Activated CD4-positive, alpha-beta memory T cell treated with anti-CD3 and anti-CD28 coated beads, Interleukin-2, amount 10 ng/mL, durations not matched to agents 7 days and 5 days (primary cell): Measurements from ENCODE around the gene NTNG2. TPM values are rescaled to one million over a fixed set of nuclear protein-coding genes. Genes with fewer than 3 reads are reported as not detected.
A peak's percentile ranks its signal among the peaks of the same experiment; 100 is the strongest.

ENCODE experiments used
- CTCF ChIA-PET: fragments of 350-600 bp; sonication (Branson Sonifier 250); formaldehyde crosslinking; loops from one replicate; lab custom pipeline; 2021; ENCODE audit warnings: antibody characterized with exemption, inconsistent platforms; lab: Charles Lee
- POLR2A ChIA-PET: fragments of 350-600 bp; sonication (Branson Sonifier 250); formaldehyde crosslinking; loops from one replicate; lab custom pipeline; 2021; ENCODE audit warnings: antibody characterized with exemption; lab: Charles Lee
- DNase-seq: peaks from one replicate; pipeline ENCODE4 v3.0.0-alpha.2; 2020
- H3K27ac Mint-ChIP-seq: one replicate; pipeline ENCODE4 v1.8.0; 2021; ENCODE audit warnings: mild to moderate bottlenecking, mixed read lengths
- H3K27me3 Mint-ChIP-seq: one replicate; pipeline ENCODE4 v1.8.0; 2021; ENCODE audit warnings: mixed read lengths
- H3K36me3 Mint-ChIP-seq: one replicate; pipeline ENCODE4 v1.8.0; 2021; ENCODE audit warnings: low read depth, mixed read lengths
- H3K4me1 Mint-ChIP-seq: one replicate; pipeline ENCODE4 v1.8.0; 2021; ENCODE audit warnings: mixed read lengths
- H3K4me3 Mint-ChIP-seq: one replicate; pipeline ENCODE4 v1.8.0; 2021; ENCODE audit warnings: mild to moderate bottlenecking, mixed read lengths
- H3K9me3 Mint-ChIP-seq: one replicate; pipeline ENCODE4 v1.8.0; 2021; ENCODE audit warnings: mixed read lengths
- total RNA-seq, 2 experiments: library from RNA; stranded (reverse); gene quantifications; one replicate each; pipeline ENCODE4 v1.2.3, GENCODE V29; 2021

The NTNG2 gene
- total RNA-seq, 2 experiments from 2014 or later: 5.9 to 7.3 TPM

GRCh38 chr9:132238026-132238972, 76.4 kb downstream of the NTNG2 start:
- DNase-seq: no peak
- H3K4me1 Mint-ChIP-seq: peaks cover 9% of the 10 kb centered on the region
- H3K27ac Mint-ChIP-seq: no peak overlapping the region
- no peaks in the 10 kb centered on the region for H3K9me3 Mint-ChIP-seq
- peaks cover 3% of the 10 kb centered on the region for H3K36me3 Mint-ChIP-seq
- H3K4me3 Mint-ChIP-seq: no peak overlapping the region
- POLR2A ChIA-PET: interaction anchor here (1.2 kb wide), 1 partner anchor 479 kb away, joined by 3 read pairs; no protein-coding TSS in a partner anchor
- H3K27me3 Mint-ChIP-seq: peaks cover 17% of the 10 kb centered on the region
- CTCF ChIA-PET: interaction anchor here (0.9 to 4.5 kb wide), 6 partner anchors 8 to 478 kb away, joined by 3 to 55 read pairs (median 4); no protein-coding TSS in a partner anchor

- Mint-ChIP-seq H3K9me3 (no peaks in the 10 kb centered on the region), H3K36me3 (peaks cover 3% of the 10 kb centered on the region), H3K4me3 (no peak overlapping the region), H3K27ac (no peak overlapping the region), H3K27me3 (peaks cover 20% of the 10 kb centered on the region), H3K4me1 (peaks cover 9% of the 10 kb centered on the region)
- ChIA-PET CTCF (interaction anchor here (1.3 to 4.5 kb wide), 3 partner anchors 14 to 479 kb away, joined by 4 to 55 read pairs (median 28); no protein-coding TSS in a partner anchor), POLR2A (interaction anchor here (0.8 to 1.2 kb wide), 2 partner anchors 116 to 480 kb away, joined by 3 read pairs; partner anchors contain the start of gene SETX)
- no peak for DNase-seq
Measured at GRCh38 chr9:132238992-132239391, 77.1 kb downstream of the NTNG2 start.

GRCh38 chr9:132239518-132239917, 77.7 kb downstream of the NTNG2 start:
- H3K4me1 Mint-ChIP-seq: peaks cover 9% of the 10 kb centered on the region
- peaks cover 24% of the 10 kb centered on the region for H3K27me3 Mint-ChIP-seq
- no peaks in the 10 kb centered on the region for H3K9me3 Mint-ChIP-seq
- H3K4me3 Mint-ChIP-seq: no peak overlapping the region
- ChIA-PET CTCF (interaction anchor here (0.6 to 4.4 kb wide), 3 partner anchors 14 to 481 kb away, joined by 3 to 28 read pairs (median 3); no protein-coding TSS in a partner anchor), POLR2A (interaction anchor here (0.8 to 1.2 kb wide), 2 partner anchors 115 to 480 kb away, joined by 3 read pairs; partner anchors contain the start of gene SETX)
- DNase-seq: no peak
- H3K36me3 Mint-ChIP-seq: peaks cover 3% of the 10 kb centered on the region
- H3K27ac Mint-ChIP-seq: no peak overlapping the region

- Mint-ChIP-seq H3K4me1 (peaks cover 9% of the 10 kb centered on the region), H3K36me3 (peaks cover 3% of the 10 kb centered on the region), H3K27me3 (peaks cover 26% of the 10 kb centered on the region), H3K9me3 (no peaks in the 10 kb centered on the region), H3K27ac (no peak overlapping the region), H3K4me3 (no peak overlapping the region)
- ChIA-PET POLR2A (interaction anchor here (1.8 kb wide), 1 partner anchor 161 kb away, joined by 6 read pairs; the partner anchor contains the start of gene MED27), CTCF (interaction anchor here (0.6 to 4.4 kb wide), 4 partner anchors 13 to 482 kb away, joined by 3 to 28 read pairs (median 8); no protein-coding TSS in a partner anchor)
- no peak for DNase-seq
Measured at GRCh38 chr9:132239999-132240840, 78.4 kb downstream of the NTNG2 start.

DNA sequence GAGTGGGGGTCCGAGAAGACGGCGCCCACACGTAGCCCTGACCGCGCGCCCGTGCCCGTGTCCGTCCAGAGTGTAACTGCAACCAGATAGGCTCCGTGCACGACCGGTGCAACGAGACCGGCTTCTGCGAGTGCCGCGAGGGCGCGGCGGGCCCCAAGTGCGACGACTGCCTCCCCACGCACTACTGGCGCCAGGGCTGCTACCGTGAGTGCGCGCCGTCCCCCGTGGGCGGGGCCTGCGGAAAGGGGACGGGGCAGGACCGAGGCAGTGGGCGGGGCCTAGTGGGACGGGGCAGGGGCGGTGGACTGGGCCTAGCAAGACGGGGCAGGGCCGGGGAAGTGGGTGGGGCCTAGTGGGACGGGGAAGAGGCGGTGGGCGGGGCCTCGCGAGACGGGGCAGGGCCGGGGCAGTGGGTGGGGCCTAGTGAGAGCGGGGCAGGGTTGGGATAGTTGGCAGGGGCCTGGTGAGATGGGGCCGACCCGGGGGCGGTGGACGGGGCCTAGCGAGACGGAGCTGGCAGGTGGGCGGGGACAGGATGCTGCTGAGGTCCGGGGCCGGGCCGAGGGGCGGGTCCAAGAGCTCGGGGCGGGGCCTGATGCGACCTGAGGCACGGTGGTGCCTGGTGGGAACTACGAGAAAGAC, 79.1 kb downstream of the NTNG2 start:
- Mint-ChIP-seq H3K27ac (peak overlapping the region; percentile 66), H3K9me3 (no peaks in the 10 kb centered on the region)
- POLR2A ChIA-PET: interaction anchor here (0.6 to 1.8 kb wide), 11 partner anchors 19 to 740 kb away, joined by 3 to 6 read pairs (median 3); partner anchors contain the start of genes MED27 and TSC1

DNA sequence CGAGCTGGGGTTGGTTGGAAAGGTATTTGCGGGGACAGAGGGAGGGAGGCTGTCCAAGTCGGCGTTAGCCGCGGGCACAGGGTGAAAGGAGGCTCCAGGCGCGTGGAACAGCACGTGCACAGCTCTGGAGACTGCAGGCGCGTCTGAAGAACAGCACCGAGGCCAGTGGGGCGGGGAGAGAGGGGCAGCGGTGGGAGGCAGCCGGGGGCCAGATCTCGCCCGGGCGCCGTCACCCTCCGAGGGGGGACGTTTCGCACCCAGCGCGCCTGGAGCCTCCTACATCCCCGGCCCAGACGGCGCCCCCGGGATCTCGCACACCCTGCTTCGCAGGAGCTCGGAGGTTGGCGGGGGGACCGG, 79.6 kb downstream of the NTNG2 start:
- Mint-ChIP-seq H3K4me3 (peak overlapping the region; percentile 90), H3K27ac (peak overlapping the region; percentile 66), H3K27me3 (peaks cover 34% of the 10 kb centered on the region), H3K4me1 (peaks cover 9% of the 10 kb centered on the region), H3K36me3 (peaks cover 3% of the 10 kb centered on the region), H3K9me3 (no peaks in the 10 kb centered on the region)
- no peak for DNase-seq
- ChIA-PET POLR2A (interaction anchor here (0.6 to 1.8 kb wide), 11 partner anchors 19 to 741 kb away, joined by 3 to 6 read pairs (median 3); partner anchors contain the start of genes MED27 and TSC1), CTCF (interaction anchor here (0.6 to 4.4 kb wide), 7 partner anchors 12 to 609 kb away, joined by 3 to 28 read pairs (median 4); no protein-coding TSS in a partner anchor)

More for the DNA sequence above, 79.1 kb downstream of the NTNG2 start:
- peak overlapping the region; percentile 90 for H3K4me3 Mint-ChIP-seq
- peaks cover 9% of the 10 kb centered on the region for H3K4me1 Mint-ChIP-seq
- H3K27me3 Mint-ChIP-seq: peaks cover 32% of the 10 kb centered on the region
- CTCF ChIA-PET: interaction anchor here (0.6 to 4.4 kb wide), 8 partner anchors 13 to 610 kb away, joined by 3 to 28 read pairs (median 4); no protein-coding TSS in a partner anchor
- H3K36me3 Mint-ChIP-seq: peaks cover 3% of the 10 kb centered on the region
- peak; percentile 99 for DNase-seq

GRCh38 chr9:132241840-132242620, 80.2 kb downstream of the NTNG2 start:
- Mint-ChIP-seq H3K36me3 (peaks cover 3% of the 10 kb centered on the region), H3K27ac (peak overlapping the region; percentile 56), H3K9me3 (no peaks in the 10 kb centered on the region), H3K27me3 (peaks cover 36% of the 10 kb centered on the region), H3K4me3 (peak overlapping the region; percentile 90), H3K4me1 (peaks cover 9% of the 10 kb centered on the region)
- ChIA-PET CTCF (interaction anchor here (0.6 to 4.4 kb wide), 7 partner anchors 11 to 609 kb away, joined by 3 to 28 read pairs (median 4); no protein-coding TSS in a partner anchor), POLR2A (interaction anchor here (0.6 to 1.8 kb wide), 9 partner anchors 18 to 741 kb away, joined by 3 to 6 read pairs (median 4); partner anchors contain the start of genes MED27 and TSC1)
- DNase-seq: peak; percentile 65

GRCh38 chr9:132242621-132243155, 80.8 kb downstream of the NTNG2 start:
- ChIA-PET CTCF (no interaction called here), POLR2A (no interaction called here)
- Mint-ChIP-seq H3K4me1 (peaks cover 9% of the 10 kb centered on the region), H3K27me3 (peaks cover 36% of the 10 kb centered on the region), H3K36me3 (peaks cover 3% of the 10 kb centered on the region), H3K9me3 (no peaks in the 10 kb centered on the region), H3K27ac (peak overlapping the region; percentile 56), H3K4me3 (peak overlapping the region; percentile 88)
- DNase-seq: no peak

DNA sequence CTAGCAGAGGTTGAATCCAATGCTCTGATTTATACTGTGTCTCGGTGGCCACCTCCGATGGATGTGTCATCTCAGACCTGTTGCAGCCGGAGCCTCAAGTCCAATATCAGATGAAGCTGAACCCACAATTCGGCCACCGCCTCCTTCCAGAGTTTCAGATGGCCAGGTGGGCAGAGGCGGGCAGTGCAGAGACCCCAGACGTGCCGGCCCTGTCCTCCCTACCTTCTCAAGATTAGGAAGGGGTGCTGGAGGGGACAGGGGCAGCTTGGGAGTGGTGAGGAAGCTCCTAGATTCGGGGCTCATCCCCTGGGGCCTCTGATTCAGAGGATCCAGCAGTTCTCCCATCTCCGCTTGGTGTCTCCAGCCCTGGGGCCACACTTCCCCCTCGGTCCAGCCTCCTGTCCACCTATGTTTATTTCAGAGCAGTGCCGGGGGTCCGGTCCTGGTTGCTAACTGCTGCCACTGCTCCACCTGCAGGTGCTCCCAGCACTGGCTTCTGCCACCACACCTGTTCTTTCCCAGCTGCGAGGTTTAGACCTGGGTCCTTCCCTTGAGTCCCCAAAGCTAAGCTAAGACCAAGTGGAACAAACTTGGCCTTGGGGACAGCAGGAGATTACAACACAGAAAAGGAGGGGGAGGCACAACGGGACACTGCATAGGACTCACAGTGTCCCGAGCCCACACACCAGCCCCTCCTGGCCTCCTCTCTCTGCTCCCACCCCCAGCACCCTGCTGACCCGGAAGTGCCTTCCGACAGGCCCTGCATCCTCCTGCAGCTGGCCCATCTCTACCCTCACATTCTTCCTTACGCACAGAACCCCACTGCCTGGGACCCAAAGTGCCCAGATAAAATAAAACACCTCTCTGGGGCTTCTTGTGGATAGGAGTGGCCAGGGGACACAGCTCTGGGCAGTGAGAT, 81.6 kb downstream of the NTNG2 start:
- Mint-ChIP-seq H3K27me3 (peaks cover 35% of the 10 kb centered on the region), H3K27ac (no peak overlapping the region), H3K36me3 (peaks cover 3% of the 10 kb centered on the region), H3K4me1 (peaks cover 9% of the 10 kb centered on the region), H3K9me3 (no peaks in the 10 kb centered on the region), H3K4me3 (peak overlapping the region; percentile 88)
- ChIA-PET CTCF (interaction anchor here (0.5 to 1.1 kb wide), 3 partner anchors 9 to 496 kb away, joined by 3 to 5 read pairs (median 3); no protein-coding TSS in a partner anchor), POLR2A (no interaction called here)
- DNase-seq: no peak
